Activated naive CD4-positive, alpha-beta T cell treated with anti-CD3 and anti-CD28 coated beads, Interleukin-2, amount 10 ng/mL, durations not matched to agents 7 days and 5 days (primary cell): Measurements from ENCODE around the gene NPDC1.

Experiments
- CTCF ChIA-PET: fragments of 350-600 bp; sonication (Branson Sonifier 250); formaldehyde crosslinking; loops from one replicate; lab custom pipeline; 2021; ENCODE audit warnings: antibody characterized with exemption; lab: Charles Lee
- DNase-seq: peaks from one replicate; pipeline ENCODE4 v3.0.0-alpha.2; 2020
- H3K27ac Mint-ChIP-seq: one replicate; pipeline ENCODE4 v1.8.0; 2021; ENCODE audit warnings: mild to moderate bottlenecking, moderate library complexity, mixed read lengths
- H3K27me3 Mint-ChIP-seq: one replicate; pipeline ENCODE4 v1.8.0; 2021; ENCODE audit warnings: mild to moderate bottlenecking, mixed read lengths
- H3K36me3 Mint-ChIP-seq: one replicate; pipeline ENCODE4 v1.8.0; 2021; ENCODE audit warnings: mixed read lengths
- H3K4me1 Mint-ChIP-seq: one replicate; pipeline ENCODE4 v1.8.0; 2021; ENCODE audit warnings: mixed read lengths
- H3K4me3 Mint-ChIP-seq: one replicate; pipeline ENCODE4 v1.8.0; 2021; ENCODE audit warnings: mild to moderate bottlenecking, moderate library complexity, mixed read lengths
- H3K9me3 Mint-ChIP-seq: one replicate; pipeline ENCODE4 v1.8.0; 2021; ENCODE audit warnings: mixed read lengths

The NPDC1 gene

GRCh38 chr9:137018761-137019559 lies 27.0 kb downstream of the NPDC1 start:
- H3K4me3 Mint-ChIP-seq = no peak overlapping the region
- H3K9me3 Mint-ChIP-seq = no peaks in the 10 kb centered on the region
- no peak for DNase-seq
- H3K27ac Mint-ChIP-seq = no peak overlapping the region
- H3K4me1 Mint-ChIP-seq = peaks cover 3% of the 10 kb centered on the region
- H3K36me3 Mint-ChIP-seq = peaks cover 8% of the 10 kb centered on the region
- CTCF ChIA-PET = interaction anchor here (3.9 kb wide), 1 partner anchor 11 kb away, joined by 22 read pairs; the partner anchor contains the start of gene ABCA2
- H3K27me3 Mint-ChIP-seq = no peaks in the 10 kb centered on the region

GRCh38 chr9:137017791-137018497 lies 28.0 kb downstream of the NPDC1 start:
- Mint-ChIP-seq H3K27ac (no peak overlapping the region), H3K4me1 (peaks cover 3% of the 10 kb centered on the region), H3K27me3 (no peaks in the 10 kb centered on the region), H3K36me3 (peaks cover 8% of the 10 kb centered on the region), H3K9me3 (no peaks in the 10 kb centered on the region), H3K4me3 (no peak overlapping the region)
- DNase-seq = no peak
- CTCF ChIA-PET = interaction anchor here (1.0 kb wide), 1 partner anchor 17 kb away, joined by 3 read pairs; no protein-coding TSS in a partner anchor

- Mint-ChIP-seq H3K4me3 (no peak overlapping the region), H3K27ac (no peak overlapping the region), H3K4me1 (peaks cover under 1% of the 10 kb centered on the region), H3K9me3 (no peaks in the 10 kb centered on the region), H3K27me3 (no peaks in the 10 kb centered on the region), H3K36me3 (peaks cover 8% of the 10 kb centered on the region)
- CTCF ChIA-PET = interaction anchor here (1.0 kb wide), 1 partner anchor 18 kb away, joined by 3 read pairs; no protein-coding TSS in a partner anchor
- no peak for DNase-seq
Measured at GRCh38 chr9:137017071-137017470, 28.9 kb downstream of the NPDC1 start.

GRCh38 chr9:137016436-137016835 lies 29.5 kb downstream of the NPDC1 start:
- no peak for DNase-seq
- peaks cover 8% of the 10 kb centered on the region for H3K36me3 Mint-ChIP-seq
- CTCF ChIA-PET = interaction anchor here (1.0 kb wide), 1 partner anchor 19 kb away, joined by 3 read pairs; no protein-coding TSS in a partner anchor
- H3K27ac Mint-ChIP-seq = no peak overlapping the region
- H3K4me1 Mint-ChIP-seq = no peaks in the 10 kb centered on the region
- H3K27me3 Mint-ChIP-seq = no peaks in the 10 kb centered on the region
- no peaks in the 10 kb centered on the region for H3K9me3 Mint-ChIP-seq
- H3K4me3 Mint-ChIP-seq = no peak overlapping the region

GRCh38 chr9:137015976-137016375 lies 30.0 kb downstream of the NPDC1 start:
- no peak overlapping the region for H3K27ac Mint-ChIP-seq
- no peaks in the 10 kb centered on the region for H3K9me3 Mint-ChIP-seq
- DNase-seq = no peak
- CTCF ChIA-PET = interaction anchor here (1.0 kb wide), 1 partner anchor 19 kb away, joined by 3 read pairs; no protein-coding TSS in a partner anchor
- H3K4me3 Mint-ChIP-seq = no peak overlapping the region
- H3K36me3 Mint-ChIP-seq = peaks cover 9% of the 10 kb centered on the region
- H3K4me1 Mint-ChIP-seq = no peaks in the 10 kb centered on the region
- no peaks in the 10 kb centered on the region for H3K27me3 Mint-ChIP-seq

GRCh38 chr9:137015540-137015930 lies 30.4 kb downstream of the NPDC1 start:
- H3K27me3 Mint-ChIP-seq = no peaks in the 10 kb centered on the region
- H3K36me3 Mint-ChIP-seq = peaks cover 10% of the 10 kb centered on the region
- H3K9me3 Mint-ChIP-seq = no peaks in the 10 kb centered on the region
- no peaks in the 10 kb centered on the region for H3K4me1 Mint-ChIP-seq
- H3K4me3 Mint-ChIP-seq = no peak overlapping the region
- no peak overlapping the region for H3K27ac Mint-ChIP-seq
- DNase-seq = no peak
- CTCF ChIA-PET = no interaction called here

- H3K4me3 Mint-ChIP-seq = no peak overlapping the region
- no peak overlapping the region for H3K27ac Mint-ChIP-seq
- no peaks in the 10 kb centered on the region for H3K27me3 Mint-ChIP-seq
- no peaks in the 10 kb centered on the region for H3K4me1 Mint-ChIP-seq
- CTCF ChIA-PET = no interaction called here
- H3K36me3 Mint-ChIP-seq = peaks cover 11% of the 10 kb centered on the region
- H3K9me3 Mint-ChIP-seq = no peaks in the 10 kb centered on the region
- no peak for DNase-seq
Measured at GRCh38 chr9:137014776-137015539, 31.0 kb downstream of the NPDC1 start.

DNA sequence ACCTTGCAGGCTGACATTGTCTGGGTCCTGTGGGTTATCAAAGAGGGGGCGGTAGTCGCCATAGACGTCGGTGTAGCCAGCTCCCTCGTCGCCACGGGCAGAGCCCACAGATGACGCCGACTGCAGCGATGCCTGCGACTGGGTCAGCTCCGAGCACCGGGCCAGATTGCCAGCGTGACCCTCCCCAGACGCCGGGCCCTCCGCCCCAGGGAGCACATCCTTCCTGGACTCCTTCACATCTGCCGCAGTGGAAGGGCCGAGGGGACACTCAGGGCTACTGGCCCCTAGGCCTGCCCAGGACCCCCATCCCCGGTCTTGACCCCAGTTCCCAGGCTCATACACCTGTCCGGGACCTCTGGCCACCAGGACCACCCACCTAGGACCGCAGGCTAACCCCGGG lies 31.8 kb downstream of the NPDC1 start:
- Mint-ChIP-seq H3K4me3 (no peak overlapping the region), H3K36me3 (peaks cover 11% of the 10 kb centered on the region), H3K9me3 (no peaks in the 10 kb centered on the region), H3K27me3 (no peaks in the 10 kb centered on the region), H3K27ac (no peak overlapping the region), H3K4me1 (no peaks in the 10 kb centered on the region)
- CTCF ChIA-PET = interaction anchor here (0.6 kb wide), 1 partner anchor 203 kb away, joined by 4 read pairs; a partner anchor contains a TSS
- no peak for DNase-seq

DNA sequence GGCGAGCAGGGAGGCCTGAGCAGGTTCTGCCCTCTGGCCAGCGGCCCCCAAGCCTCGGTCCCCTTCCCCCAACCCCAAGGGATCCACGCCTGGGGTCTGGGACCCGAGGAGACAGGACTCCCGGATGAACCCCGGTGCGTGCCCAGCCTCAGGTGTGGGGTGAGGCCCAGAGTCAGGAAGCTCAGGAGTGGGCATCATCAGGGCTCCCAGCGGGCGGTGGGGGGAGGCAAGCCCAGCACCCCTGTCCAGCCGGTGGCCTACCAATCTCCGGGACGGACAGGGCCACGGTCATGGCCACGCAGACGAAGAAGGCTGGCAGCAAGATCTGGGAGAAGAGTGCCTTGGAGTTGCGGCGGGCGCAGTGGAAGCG lies 32.4 kb downstream of the NPDC1 start:
- Mint-ChIP-seq H3K9me3 (no peaks in the 10 kb centered on the region), H3K27ac (no peak overlapping the region), H3K27me3 (no peaks in the 10 kb centered on the region), H3K36me3 (peaks cover 11% of the 10 kb centered on the region), H3K4me3 (no peak overlapping the region), H3K4me1 (no peaks in the 10 kb centered on the region)
- DNase-seq = no peak
- CTCF ChIA-PET = no interaction called here

DNA sequence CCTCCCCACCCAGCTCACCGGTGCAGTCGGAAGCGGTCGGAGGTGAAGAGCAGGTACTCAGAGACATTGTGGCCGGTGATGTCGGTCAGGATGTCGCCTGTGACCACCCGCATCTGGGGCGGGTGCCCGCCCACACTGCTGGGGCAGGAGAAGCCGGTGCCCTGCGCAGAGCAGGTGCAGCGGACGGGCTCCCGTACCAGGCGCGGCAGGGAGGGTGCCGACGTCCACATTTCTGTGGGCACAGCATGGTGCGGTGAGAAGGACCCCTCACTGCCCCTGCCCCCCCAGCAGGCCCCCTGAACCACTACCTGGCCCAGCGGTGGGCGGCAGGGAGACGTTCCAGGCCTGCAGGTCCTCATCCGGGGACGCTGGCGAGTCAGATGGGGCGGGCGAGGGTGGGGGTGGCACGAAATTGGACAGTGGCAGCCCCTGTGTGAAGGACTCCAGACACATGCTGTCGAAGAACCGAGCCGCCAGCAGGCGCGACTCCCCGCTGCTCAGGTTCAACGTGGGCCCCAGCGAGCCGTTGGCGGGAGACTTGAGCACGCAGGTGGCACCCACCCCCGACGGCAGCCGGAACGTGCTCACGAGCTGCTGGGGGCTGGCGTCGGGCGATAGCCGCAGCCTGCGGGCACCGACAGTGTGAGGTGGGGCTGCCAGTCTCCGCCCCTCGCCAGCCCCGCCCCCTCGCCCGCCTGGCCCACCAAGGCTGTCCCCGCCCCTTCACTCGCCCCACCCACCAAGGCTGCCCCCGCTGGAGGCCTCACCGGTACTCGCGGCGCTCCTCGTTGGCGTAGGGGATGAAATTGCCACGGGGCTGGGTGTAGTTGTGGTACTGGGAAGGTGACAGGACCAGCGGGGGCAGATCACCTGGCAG lies 33.0 kb downstream of the NPDC1 start:
- Mint-ChIP-seq H3K4me1 (no peaks in the 10 kb centered on the region), H3K4me3 (no peak overlapping the region), H3K36me3 (peaks cover 11% of the 10 kb centered on the region), H3K27ac (no peak overlapping the region), H3K27me3 (no peaks in the 10 kb centered on the region), H3K9me3 (no peaks in the 10 kb centered on the region)
- CTCF ChIA-PET = no interaction called here
- DNase-seq = no peak

GRCh38 chr9:137011907-137012675 lies 33.9 kb downstream of the NPDC1 start:
- Mint-ChIP-seq H3K4me3 (no peak overlapping the region), H3K9me3 (no peaks in the 10 kb centered on the region), H3K27me3 (no peaks in the 10 kb centered on the region), H3K27ac (no peak overlapping the region), H3K4me1 (no peaks in the 10 kb centered on the region), H3K36me3 (peaks cover 11% of the 10 kb centered on the region)
- DNase-seq = no peak
- CTCF ChIA-PET = no interaction called here

DNA sequence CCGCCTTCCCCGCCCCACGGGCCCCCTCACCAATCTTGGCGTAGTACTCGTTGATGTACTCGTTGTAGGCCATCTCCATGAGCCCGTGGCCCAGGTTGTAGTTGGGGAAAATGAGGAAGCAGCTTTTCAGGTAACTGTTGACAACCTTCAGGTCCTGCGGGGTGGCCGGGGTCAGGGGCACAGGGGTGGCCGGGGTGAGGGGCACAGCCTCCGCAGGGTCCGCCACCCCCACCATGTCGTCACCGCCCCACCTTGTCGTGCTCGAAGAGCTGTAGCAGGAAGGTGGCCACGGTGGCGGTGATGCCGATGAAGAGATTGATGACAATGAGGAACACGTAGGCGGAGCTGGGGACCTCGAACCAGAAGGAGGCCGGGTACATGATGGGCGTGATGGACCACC lies 34.8 kb downstream of the NPDC1 start:
- Mint-ChIP-seq H3K9me3 (no peaks in the 10 kb centered on the region), H3K27ac (no peak overlapping the region), H3K4me3 (no peak overlapping the region), H3K4me1 (no peaks in the 10 kb centered on the region), H3K36me3 (peaks cover 6% of the 10 kb centered on the region), H3K27me3 (no peaks in the 10 kb centered on the region)
- CTCF ChIA-PET = no interaction called here
- DNase-seq = no peak
